Ovary (tissue), 3 donors: Measurements from ENCODE around the gene TXNDC17.

Source experiments
- CTCF ChIP-seq, 3 donors: fragments of 450-650 bp in 2 of 3; fragments of 200-600 bp in 1 of 3; IDR thresholded peaks; one replicate each; pipeline versions ENCODE4 v1.5.1 to v1.8.0; 2016 to 2022; ENCODE audit warnings: antibody characterized with exemption in 3 of 3, mild to moderate bottlenecking in 1 of 3
- EP300 ChIP-seq: sonication (generic); formaldehyde crosslinking; IDR thresholded peaks from one replicate; pipeline ENCODE4 v1.6.1; 2017; ENCODE audit warnings: antibody characterized with exemption
- POLR2A ChIP-seq: fragments of 450-650 bp; IDR thresholded peaks from one replicate; pipeline ENCODE4 v1.6.1; 2017; ENCODE audit warnings: antibody characterized with exemption, mild to moderate bottlenecking, moderate library complexity
- donor health status: DM: no; HTN: no; CAD: no.

- TF ChIP-seq POLR2A (no peak), CTCF (IDR thresholded peaks at IDR 0.05) (no peak), EP300 (no peak)
Measured at GRCh38 chr17:6623941-6624340, 16.9 kb upstream of the TXNDC17 start.
